Measurements from ENCODE around the gene IL6ST.

Gene IL6ST

DNA sequence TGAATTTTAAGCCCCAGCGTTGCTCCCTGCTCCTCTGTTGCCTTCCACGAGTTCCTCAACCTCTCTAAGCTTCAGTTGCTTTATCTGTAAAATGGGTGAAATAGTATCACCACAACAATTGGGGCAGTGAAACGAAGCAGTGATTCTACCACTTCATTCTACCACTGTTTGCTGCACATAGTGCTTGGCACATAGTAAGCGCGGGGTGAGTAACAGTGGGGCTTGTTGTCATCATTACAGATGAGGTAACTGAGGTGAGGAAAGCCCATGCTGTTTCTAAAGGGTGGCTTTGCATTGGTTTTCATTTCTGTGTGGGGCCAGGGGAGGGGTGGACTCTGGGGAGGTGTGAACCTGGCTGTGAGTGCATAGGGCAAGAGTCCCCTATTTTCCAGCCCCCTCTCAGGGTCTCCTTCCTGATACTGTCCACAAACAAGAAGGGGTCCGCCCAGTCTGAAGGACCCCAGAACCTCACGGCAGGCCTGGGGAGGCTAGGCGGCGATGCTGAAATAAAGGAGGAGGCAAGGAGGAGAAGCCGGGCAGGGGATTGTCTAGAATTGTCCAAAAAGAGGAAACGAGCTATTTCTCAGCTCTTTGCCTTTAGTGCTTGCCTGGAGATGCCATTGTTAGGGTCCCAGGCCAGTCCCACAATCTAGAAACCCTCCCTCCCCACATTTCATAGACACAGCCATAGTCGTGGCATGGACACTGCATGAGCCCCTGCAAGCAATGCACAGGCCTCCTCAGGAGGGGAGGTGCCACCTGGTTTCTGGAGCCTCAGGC lies 65.6 kb downstream of the IL6ST start:
- no peak overlapping the region for H3K9ac ChIP-seq (ENCODE audit: low read depth, low read length, poor library complexity, severe bottlenecking)
- no peaks in the 10 kb centered on the region for H3K27me3 ChIP-seq (ENCODE audit: insufficient read depth, low read length, poor library complexity, severe bottlenecking)
- no peak overlapping the region for H3K4me2 ChIP-seq (ENCODE audit: low read depth, low read length, poor library complexity, severe bottlenecking)
- no peaks in the 10 kb centered on the region for H4K20me1 ChIP-seq (ENCODE audit: insufficient read depth, low read length, poor library complexity, severe bottlenecking)
- H3K9me2 ChIP-seq (replicated peaks; ENCODE audit: low read depth, low read length): no peaks in the 10 kb centered on the region
- H2AFZ ChIP-seq (ENCODE audit: low read length): no peak overlapping the region
- no peaks in the 10 kb centered on the region for H3K36me3 ChIP-seq (ENCODE audit: insufficient read depth, low read length)
- TF ChIP-seq, protein P1, sequence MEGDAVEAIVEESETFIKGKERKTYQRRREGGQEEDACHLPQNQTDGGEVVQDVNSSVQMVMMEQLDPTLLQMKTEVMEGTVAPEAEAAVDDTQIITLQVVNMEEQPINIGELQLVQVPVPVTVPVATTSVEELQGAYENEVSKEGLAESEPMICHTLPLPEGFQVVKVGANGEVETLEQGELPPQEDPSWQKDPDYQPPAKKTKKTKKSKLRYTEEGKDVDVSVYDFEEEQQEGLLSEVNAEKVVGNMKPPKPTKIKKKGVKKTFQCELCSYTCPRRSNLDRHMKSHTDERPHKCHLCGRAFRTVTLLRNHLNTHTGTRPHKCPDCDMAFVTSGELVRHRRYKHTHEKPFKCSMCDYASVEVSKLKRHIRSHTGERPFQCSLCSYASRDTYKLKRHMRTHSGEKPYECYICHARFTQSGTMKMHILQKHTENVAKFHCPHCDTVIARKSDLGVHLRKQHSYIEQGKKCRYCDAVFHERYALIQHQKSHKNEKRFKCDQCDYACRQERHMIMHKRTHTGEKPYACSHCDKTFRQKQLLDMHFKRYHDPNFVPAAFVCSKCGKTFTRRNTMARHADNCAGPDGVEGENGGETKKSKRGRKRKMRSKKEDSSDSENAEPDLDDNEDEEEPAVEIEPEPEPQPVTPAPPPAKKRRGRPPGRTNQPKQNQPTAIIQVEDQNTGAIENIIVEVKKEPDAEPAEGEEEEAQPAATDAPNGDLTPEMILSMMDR (conservative IDR thresholded peaks at IDR 0.05; ENCODE audit: low read length): no peak
- TF ChIP-seq EZH2phosphoT487 (IDR thresholded peaks at IDR 0.05; ENCODE audit: borderline replicate concordance): no peak
- no peaks in the 10 kb centered on the region for H3K4me1 ChIP-seq (ENCODE audit: insufficient read depth, low read length, poor library complexity, severe bottlenecking)
- no peaks in the 10 kb centered on the region for H3K9me3 ChIP-seq (ENCODE audit: insufficient read depth, low read depth, low read length)
- no peaks in the 10 kb centered on the region for H3K79me2 ChIP-seq (ENCODE audit: insufficient read depth, low read length)
- H3F3A ChIP-seq (ENCODE audit: low read depth): no peaks in the 10 kb centered on the region
- H3K4me3 ChIP-seq (ENCODE audit: low read length, poor library complexity, severe bottlenecking): no peak overlapping the region

DNA sequence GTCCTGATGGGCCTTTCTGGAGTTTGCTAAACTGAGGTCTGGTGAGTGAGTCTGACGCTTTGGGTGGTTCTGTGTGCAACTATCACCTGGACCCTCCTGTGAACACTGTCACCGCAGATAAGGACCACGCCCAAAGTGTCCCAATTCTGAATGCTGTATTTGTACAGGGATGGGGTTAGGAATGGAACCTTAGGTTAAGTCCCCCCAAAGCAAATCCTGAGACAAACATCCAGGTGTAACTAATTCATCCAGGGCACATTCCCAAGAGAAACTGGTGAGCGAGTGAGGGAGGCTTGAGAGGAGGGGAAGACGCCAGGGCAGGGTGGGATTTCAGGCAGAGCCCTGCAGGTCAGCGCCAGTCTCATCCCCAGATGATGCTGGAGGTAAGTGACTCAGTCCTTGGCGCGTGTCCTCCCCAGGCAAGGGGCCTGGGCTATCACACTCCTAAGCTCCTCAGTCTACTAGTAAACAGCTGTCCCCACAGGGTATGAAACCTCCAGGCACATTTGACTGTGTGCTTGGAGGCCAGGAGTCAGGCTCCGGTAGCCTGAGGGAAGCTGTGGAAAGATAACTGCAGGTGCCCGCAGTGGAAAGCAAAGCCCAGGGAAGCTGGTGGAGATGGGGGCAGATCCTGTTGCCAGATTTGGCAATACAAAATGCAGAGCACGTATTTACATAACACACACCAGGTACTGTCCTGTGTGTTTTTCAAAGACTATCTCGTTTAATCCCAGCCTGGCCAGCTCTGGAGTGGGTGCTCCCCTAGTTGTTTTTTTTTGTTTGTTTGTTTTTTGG lies 66.7 kb downstream of the IL6ST start:
- Histone ChIP-seq H3K4me3 (ENCODE audit: low read length, poor library complexity, severe bottlenecking) (no peak overlapping the region), H3K79me2 (ENCODE audit: insufficient read depth, low read length) (no peaks in the 10 kb centered on the region), H3K9ac (ENCODE audit: low read depth, low read length, poor library complexity, severe bottlenecking) (no peak overlapping the region), H4K20me1 (ENCODE audit: insufficient read depth, low read length, poor library complexity, severe bottlenecking) (no peaks in the 10 kb centered on the region), H3K9me2 (replicated peaks; ENCODE audit: low read depth, low read length) (no peaks in the 10 kb centered on the region), H3K9me3 (ENCODE audit: insufficient read depth, low read depth, low read length) (no peaks in the 10 kb centered on the region), H2AFZ (ENCODE audit: low read length) (no peak overlapping the region), H3F3A (ENCODE audit: low read depth) (no peaks in the 10 kb centered on the region), H3K4me1 (ENCODE audit: insufficient read depth, low read length, poor library complexity, severe bottlenecking) (peaks cover 3% of the 10 kb centered on the region), H3K27me3 (ENCODE audit: insufficient read depth, low read length, poor library complexity, severe bottlenecking) (no peaks in the 10 kb centered on the region), H3K36me3 (ENCODE audit: insufficient read depth, low read length) (no peaks in the 10 kb centered on the region), H3K4me2 (ENCODE audit: low read depth, low read length, poor library complexity, severe bottlenecking) (no peak overlapping the region)
- TF ChIP-seq EZH2phosphoT487 (IDR thresholded peaks at IDR 0.05; ENCODE audit: borderline replicate concordance): no peak
- TF ChIP-seq, protein P1 (conservative IDR thresholded peaks at IDR 0.05; ENCODE audit: low read length): no peak

DNA sequence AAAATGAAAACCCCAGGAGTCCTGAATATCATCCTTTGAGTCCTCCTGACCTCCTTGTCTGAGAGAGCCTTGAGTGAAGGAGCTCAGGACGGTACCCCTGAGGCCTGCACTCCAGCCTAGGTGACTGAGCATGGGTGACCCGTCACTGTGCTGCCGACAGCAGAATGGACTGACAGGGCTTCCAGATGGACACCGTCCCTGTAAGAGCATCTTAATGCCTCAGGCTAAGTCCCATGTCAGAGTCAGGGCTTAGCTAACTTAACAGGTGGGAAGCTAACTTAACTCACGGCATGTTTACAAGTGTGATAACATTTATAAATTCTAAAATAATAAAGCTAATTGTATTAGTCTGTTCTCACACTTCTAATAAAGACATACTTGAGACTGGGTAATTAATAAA lies 68.3 kb downstream of the IL6ST start:
- Histone ChIP-seq H3K9ac (ENCODE audit: low read depth, low read length, poor library complexity, severe bottlenecking) (no peak overlapping the region), H3K9me2 (replicated peaks; ENCODE audit: low read depth, low read length) (no peaks in the 10 kb centered on the region), H3F3A (ENCODE audit: low read depth) (no peaks in the 10 kb centered on the region), H3K27me3 (ENCODE audit: insufficient read depth, low read length, poor library complexity, severe bottlenecking) (no peaks in the 10 kb centered on the region), H2AFZ (ENCODE audit: low read length) (no peak overlapping the region), H4K20me1 (ENCODE audit: insufficient read depth, low read length, poor library complexity, severe bottlenecking) (no peaks in the 10 kb centered on the region), H3K36me3 (ENCODE audit: insufficient read depth, low read length) (no peaks in the 10 kb centered on the region), H3K79me2 (ENCODE audit: insufficient read depth, low read length) (no peaks in the 10 kb centered on the region), H3K4me2 (ENCODE audit: low read depth, low read length, poor library complexity, severe bottlenecking) (no peak overlapping the region), H3K4me1 (ENCODE audit: insufficient read depth, low read length, poor library complexity, severe bottlenecking) (peaks cover 3% of the 10 kb centered on the region), H3K4me3 (ENCODE audit: low read length, poor library complexity, severe bottlenecking) (no peak overlapping the region), H3K9me3 (ENCODE audit: insufficient read depth, low read depth, low read length) (no peaks in the 10 kb centered on the region)
- no peak for TF ChIP-seq EZH2phosphoT487 (IDR thresholded peaks at IDR 0.05; ENCODE audit: borderline replicate concordance)
- TF ChIP-seq, protein P1 (conservative IDR thresholded peaks at IDR 0.05; ENCODE audit: low read length): no peak

Measured in Loucy (cell line).